Erythroblast (primary cell): Measurements from ENCODE around the gene CYSTM1.

ENCODE experiments used
- DNase-seq, 2 experiments: peaks; one replicate each; lab custom pipeline; 2025; lab: John Stamatoyannopoulos, UW
- GATA1 ChIP-seq: IDR thresholded peaks from 2 replicates; pipeline ENCODE4 v1.6.1; 2011; ENCODE audit warnings: low read depth, mild to moderate bottlenecking, control low read depth, low read length, moderate library complexity
- POLR2A ChIP-seq: IDR thresholded peaks from 2 replicates; pipeline ENCODE4 v1.6.1; 2011; ENCODE audit warnings: mild to moderate bottlenecking, low read length

Gene CYSTM1

GRCh38 chr5:140235791-140236551 is 61.0 kb downstream of the CYSTM1 start:
- DNase-seq, result no peak
- TF ChIP-seq POLR2A (no peak), GATA1 (no peak)

- TF ChIP-seq GATA1 (no peak), POLR2A (no peak)
- peak in 1 of 2 experiments; percentile 32 for DNase-seq
These were observed 62.1 kb downstream of the CYSTM1 start for GRCh38 chr5:140236891-140237598.

GRCh38 chr5:140238756-140239155 is 63.8 kb downstream of the CYSTM1 start:
- TF ChIP-seq GATA1 (no peak), POLR2A (no peak)
- no peak for DNase-seq

GRCh38 chr5:140239461-140239860 is 64.5 kb downstream of the CYSTM1 start:
- TF ChIP-seq GATA1 (no peak), POLR2A (no peak)
- no peak for DNase-seq

- peak; percentile 68 to 78 for DNase-seq
- no peak for TF ChIP-seq GATA1
- no peak for TF ChIP-seq POLR2A
These were observed 65.1 kb downstream of the CYSTM1 start for GRCh38 chr5:140239939-140240700.

- TF ChIP-seq POLR2A, result no peak
- no peak for TF ChIP-seq GATA1
- peak; percentile 57 to 69 for DNase-seq
These were observed 66.2 kb downstream of the CYSTM1 start for GRCh38 chr5:140240987-140241706.

- TF ChIP-seq POLR2A (no peak), GATA1 (no peak)
- no peak for DNase-seq
These were observed 67.1 kb downstream of the CYSTM1 start for GRCh38 chr5:140242099-140242498.

GRCh38 chr5:140242890-140243585 is 68.0 kb downstream of the CYSTM1 start:
- TF ChIP-seq GATA1 (no peak), POLR2A (no peak)
- DNase-seq, result no peak

GRCh38 chr5:140243706-140244250 is 68.8 kb downstream of the CYSTM1 start:
- TF ChIP-seq GATA1, result no peak
- TF ChIP-seq POLR2A, result no peak
- DNase-seq, result no peak

GRCh38 chr5:140244525-140245025 is 69.6 kb downstream of the CYSTM1 start:
- peak; percentile 87 to 89 for DNase-seq
- TF ChIP-seq GATA1, result no peak
- TF ChIP-seq POLR2A, result no peak

GRCh38 chr5:140245341-140245740 is 70.4 kb downstream of the CYSTM1 start:
- TF ChIP-seq GATA1 (no peak), POLR2A (no peak)
- no peak for DNase-seq

- TF ChIP-seq POLR2A (no peak), GATA1 (no peak)
- no peak for DNase-seq
These were observed 70.9 kb downstream of the CYSTM1 start for GRCh38 chr5:140245926-140246325.
